Measurements from ENCODE around the gene DDIT4.

DDIT4 gene

DNA sequence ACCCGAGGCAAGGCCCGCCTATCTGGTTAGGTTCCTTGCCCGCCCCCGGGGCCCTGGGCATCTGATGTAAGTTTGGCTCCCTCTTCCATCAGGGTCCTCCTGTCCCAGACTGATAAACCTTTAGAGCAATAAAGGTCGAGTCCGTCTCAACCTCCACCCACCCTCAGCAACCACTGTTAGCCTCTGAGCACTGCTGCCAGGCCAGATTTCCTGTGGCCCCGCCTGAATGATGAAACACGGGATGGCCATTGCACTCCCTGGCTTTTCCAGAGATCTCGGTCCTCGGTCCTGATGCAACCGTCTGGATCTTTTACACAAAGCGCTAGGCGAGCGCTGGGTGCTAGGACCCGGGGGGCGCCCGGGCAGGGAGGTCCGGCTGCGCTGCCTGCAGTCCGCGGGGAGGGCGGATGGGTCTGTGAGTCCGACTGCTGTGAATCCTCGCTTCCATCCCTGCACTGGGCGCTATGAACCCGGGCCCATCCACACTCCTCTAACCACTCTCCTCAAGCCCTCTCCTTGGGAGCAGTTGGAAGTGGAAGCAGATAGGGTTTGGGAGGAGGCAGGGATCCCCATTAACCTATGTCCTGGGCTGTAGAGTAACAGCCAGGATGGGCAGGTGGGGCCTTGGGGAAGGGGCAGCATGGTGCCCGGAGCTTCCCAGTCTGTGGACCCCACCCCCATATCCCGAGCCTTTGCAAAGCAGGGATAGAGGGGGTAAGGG lies 875 bp upstream of the DDIT4 start:
- peak; percentile 29; the same call in 1 of the 2 replicates for TF ChIP-seq GATA2 (IDR thresholded peaks at IDR 0.05; ENCODE audit: low read depth, low read length)
- no peak for TF ChIP-seq GATA3 (IDR thresholded peaks at IDR 0.05; ENCODE audit: low read depth, low read length)

DNA sequence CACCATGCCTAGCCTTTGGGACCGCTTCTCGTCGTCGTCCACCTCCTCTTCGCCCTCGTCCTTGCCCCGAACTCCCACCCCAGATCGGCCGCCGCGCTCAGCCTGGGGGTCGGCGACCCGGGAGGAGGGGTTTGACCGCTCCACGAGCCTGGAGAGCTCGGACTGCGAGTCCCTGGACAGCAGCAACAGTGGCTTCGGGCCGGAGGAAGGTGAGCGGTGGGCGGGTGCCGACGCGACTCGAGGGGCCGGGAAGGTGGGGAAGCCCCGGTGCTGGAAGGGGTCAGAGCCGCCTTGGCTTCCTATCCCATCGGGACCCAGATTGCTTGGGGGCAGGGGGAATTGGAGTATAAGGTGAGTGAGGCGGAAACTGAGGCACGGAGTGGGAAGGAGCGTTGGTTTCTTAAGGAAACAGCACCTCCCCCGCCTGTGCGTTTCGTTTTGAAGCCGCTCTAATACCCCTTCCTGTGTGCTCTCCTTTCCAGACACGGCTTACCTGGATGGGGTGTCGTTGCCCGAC lies 547 bp downstream of the DDIT4 start:
- TF ChIP-seq GATA2 (IDR thresholded peaks at IDR 0.05; ENCODE audit: low read depth, low read length) (no peak), GATA3 (IDR thresholded peaks at IDR 0.05; ENCODE audit: low read depth, low read length) (no peak)

DNA sequence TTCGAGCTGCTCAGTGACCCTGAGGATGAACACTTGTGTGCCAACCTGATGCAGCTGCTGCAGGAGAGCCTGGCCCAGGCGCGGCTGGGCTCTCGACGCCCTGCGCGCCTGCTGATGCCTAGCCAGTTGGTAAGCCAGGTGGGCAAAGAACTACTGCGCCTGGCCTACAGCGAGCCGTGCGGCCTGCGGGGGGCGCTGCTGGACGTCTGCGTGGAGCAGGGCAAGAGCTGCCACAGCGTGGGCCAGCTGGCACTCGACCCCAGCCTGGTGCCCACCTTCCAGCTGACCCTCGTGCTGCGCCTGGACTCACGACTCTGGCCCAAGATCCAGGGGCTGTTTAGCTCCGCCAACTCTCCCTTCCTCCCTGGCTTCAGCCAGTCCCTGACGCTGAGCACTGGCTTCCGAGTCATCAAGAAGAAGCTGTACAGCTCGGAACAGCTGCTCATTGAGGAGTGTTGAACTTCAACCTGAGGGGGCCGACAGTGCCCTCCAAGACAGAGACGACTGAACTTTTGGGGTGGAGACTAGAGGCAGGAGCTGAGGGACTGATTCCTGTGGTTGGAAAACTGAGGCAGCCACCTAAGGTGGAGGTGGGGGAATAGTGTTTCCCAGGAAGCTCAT lies 1.1 kb downstream of the DDIT4 start:
- no peak for TF ChIP-seq GATA3 (IDR thresholded peaks at IDR 0.05; ENCODE audit: low read depth, low read length)
- TF ChIP-seq GATA2 (IDR thresholded peaks at IDR 0.05; ENCODE audit: low read depth, low read length) = no peak

- TF ChIP-seq GATA3 (IDR thresholded peaks at IDR 0.05; ENCODE audit: low read depth, low read length) (no peak), GATA2 (IDR thresholded peaks at IDR 0.05; ENCODE audit: low read depth, low read length) (no peak)
These were observed 1.8 kb downstream of the DDIT4 start for GRCh38 chr10:72275351-72276012.

DNA sequence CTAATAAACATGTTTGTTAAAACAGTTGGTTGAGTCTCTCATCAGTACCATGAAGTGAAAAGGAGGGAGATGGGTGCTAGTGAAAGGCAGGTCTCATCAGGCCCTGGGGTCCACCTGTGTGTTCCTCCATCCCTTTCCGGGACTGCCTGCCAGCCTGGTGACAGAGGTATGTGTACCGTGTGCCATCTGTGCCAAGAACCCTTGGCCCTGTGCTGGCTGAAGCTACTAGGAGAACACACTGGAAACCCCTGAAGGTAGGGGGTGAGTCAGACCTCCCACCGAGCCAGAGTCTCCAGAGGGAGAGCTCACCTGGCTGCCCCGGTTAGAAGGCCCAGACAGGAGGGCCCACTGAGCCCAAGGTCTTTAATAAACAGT lies 2.3 kb downstream of the DDIT4 start:
- TF ChIP-seq GATA3 (IDR thresholded peaks at IDR 0.05; ENCODE audit: low read depth, low read length) = no peak
- no peak for TF ChIP-seq GATA2 (IDR thresholded peaks at IDR 0.05; ENCODE audit: low read depth, low read length)

- TF ChIP-seq GATA2 (IDR thresholded peaks at IDR 0.05; ENCODE audit: low read depth, low read length) = 0 out of 2 replicates have a peak, but pooled peaks have one; percentile 12
- TF ChIP-seq GATA3 (IDR thresholded peaks at IDR 0.05; ENCODE audit: low read depth, low read length) = no peak
These were observed 3.0 kb downstream of the DDIT4 start for GRCh38 chr10:72276421-72277339.

DNA sequence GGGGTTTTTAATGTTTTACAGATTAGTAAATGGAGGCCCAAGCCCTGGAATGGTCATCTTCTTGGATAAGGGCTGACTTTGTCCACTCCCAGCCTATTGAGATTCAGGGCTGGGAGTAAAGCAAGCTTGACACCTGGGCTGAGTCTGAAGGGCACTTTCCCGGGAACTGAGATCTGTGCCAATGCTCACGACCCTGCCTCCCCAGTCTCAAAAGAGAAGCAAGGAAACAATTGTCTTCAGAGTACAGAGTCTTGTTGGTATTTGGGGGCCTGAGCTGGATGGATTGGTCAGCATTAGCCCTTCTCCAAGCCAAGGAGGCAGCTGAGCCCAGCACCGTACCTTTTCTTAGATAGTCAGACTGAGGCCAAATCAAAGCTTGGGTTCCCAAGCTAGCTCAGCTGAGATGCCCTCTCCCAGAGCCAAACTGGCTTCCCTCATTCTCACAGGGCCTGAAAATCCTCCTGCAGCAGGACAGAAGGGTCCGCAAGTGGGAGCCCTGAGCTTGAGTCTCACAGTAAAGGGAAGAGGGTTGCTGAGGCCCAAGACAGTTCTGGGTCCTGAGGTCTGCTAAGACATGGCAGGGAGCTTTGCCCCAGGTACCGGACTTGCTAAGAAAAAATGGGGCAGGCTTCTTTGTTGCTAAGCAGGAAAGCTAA lies 3.7 kb downstream of the DDIT4 start:
- TF ChIP-seq GATA3 (IDR thresholded peaks at IDR 0.05; ENCODE audit: low read depth, low read length) (no peak), GATA2 (IDR thresholded peaks at IDR 0.05; ENCODE audit: low read depth, low read length) (no peak)

- TF ChIP-seq GATA2 (IDR thresholded peaks at IDR 0.05; ENCODE audit: low read depth, low read length) = no peak
- TF ChIP-seq GATA3 (IDR thresholded peaks at IDR 0.05; ENCODE audit: low read depth, low read length) = no peak
These were observed 4.4 kb downstream of the DDIT4 start for GRCh38 chr10:72277996-72278667.

GRCh38 chr10:72278668-72279393 lies 5.1 kb downstream of the DDIT4 start:
- no peak for TF ChIP-seq GATA3 (IDR thresholded peaks at IDR 0.05; ENCODE audit: low read depth, low read length)
- no peak for TF ChIP-seq GATA2 (IDR thresholded peaks at IDR 0.05; ENCODE audit: low read depth, low read length)

GRCh38 chr10:72283131-72283530 lies 9.4 kb downstream of the DDIT4 start:
- TF ChIP-seq GATA2 (IDR thresholded peaks at IDR 0.05; ENCODE audit: low read depth, low read length) = no peak
- no peak for TF ChIP-seq GATA3 (IDR thresholded peaks at IDR 0.05; ENCODE audit: low read depth, low read length)

GRCh38 chr10:72285972-72286521 lies 12.3 kb downstream of the DDIT4 start:
- no peak for TF ChIP-seq GATA2 (IDR thresholded peaks at IDR 0.05; ENCODE audit: low read depth, low read length)
- TF ChIP-seq GATA3 (IDR thresholded peaks at IDR 0.05; ENCODE audit: low read depth, low read length) = no peak

- TF ChIP-seq GATA2 (IDR thresholded peaks at IDR 0.05; ENCODE audit: low read depth, low read length) = peak; percentile 44; the same call in 1 of the 2 replicates
- TF ChIP-seq GATA3 (IDR thresholded peaks at IDR 0.05; ENCODE audit: low read depth, low read length) = no peak
These were observed 17.4 kb downstream of the DDIT4 start for GRCh38 chr10:72291019-72291532.
